ENCODE data around the gene SUCLG2.

SUCLG2 gene

GRCh38 chr3:67335813-67336212 lies 318.6 kb downstream of the SUCLG2 start (continued):
- TF ChIP-seq, protein P1, sequence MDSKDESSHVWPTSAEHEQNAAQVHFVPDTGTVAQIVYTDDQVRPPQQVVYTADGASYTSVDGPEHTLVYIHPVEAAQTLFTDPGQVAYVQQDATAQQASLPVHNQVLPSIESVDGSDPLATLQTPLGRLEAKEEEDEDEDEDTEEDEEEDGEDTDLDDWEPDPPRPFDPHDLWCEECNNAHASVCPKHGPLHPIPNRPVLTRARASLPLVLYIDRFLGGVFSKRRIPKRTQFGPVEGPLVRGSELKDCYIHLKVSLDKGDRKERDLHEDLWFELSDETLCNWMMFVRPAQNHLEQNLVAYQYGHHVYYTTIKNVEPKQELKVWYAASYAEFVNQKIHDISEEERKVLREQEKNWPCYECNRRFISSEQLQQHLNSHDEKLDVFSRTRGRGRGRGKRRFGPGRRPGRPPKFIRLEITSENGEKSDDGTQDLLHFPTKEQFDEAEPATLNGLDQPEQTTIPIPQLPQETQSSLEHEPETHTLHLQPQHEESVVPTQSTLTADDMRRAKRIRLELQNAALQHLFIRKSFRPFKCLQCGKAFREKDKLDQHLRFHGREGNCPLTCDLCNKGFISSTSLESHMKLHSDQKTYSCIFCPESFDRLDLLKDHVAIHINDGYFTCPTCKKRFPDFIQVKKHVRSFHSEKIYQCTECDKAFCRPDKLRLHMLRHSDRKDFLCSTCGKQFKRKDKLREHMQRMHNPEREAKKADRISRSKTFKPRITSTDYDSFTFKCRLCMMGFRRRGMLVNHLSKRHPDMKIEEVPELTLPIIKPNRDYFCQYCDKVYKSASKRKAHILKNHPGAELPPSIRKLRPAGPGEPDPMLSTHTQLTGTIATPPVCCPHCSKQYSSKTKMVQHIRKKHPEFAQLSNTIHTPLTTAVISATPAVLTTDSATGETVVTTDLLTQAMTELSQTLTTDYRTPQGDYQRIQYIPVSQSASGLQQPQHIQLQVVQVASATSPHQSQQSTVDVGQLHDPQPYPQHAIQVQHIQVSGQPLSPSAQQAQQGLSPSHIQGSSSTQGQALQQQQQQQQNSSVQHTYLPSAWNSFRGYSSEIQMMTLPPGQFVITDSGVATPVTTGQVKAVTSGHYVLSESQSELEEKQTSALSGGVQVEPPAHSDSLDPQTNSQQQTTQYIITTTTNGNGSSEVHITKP (tag by site-specific recombination; IDR thresholded peaks at IDR 0.05), result no peak
- TF ChIP-seq KLF8 (tag by site-specific recombination; IDR thresholded peaks at IDR 0.05) (no peak), ZNF239 (tag by site-specific recombination; IDR thresholded peaks at IDR 0.05) (no peak), ZNF10 (tag by site-specific recombination; IDR thresholded peaks at IDR 0.05) (no peak), ZNF169 (tag by site-specific recombination; IDR thresholded peaks at IDR 0.05) (no peak), GFI1B (tag by site-specific recombination; IDR thresholded peaks at IDR 0.05) (no peak), ZNF670 (tag by site-specific recombination; IDR thresholded peaks at IDR 0.05; ENCODE audit: low read depth) (no peak), KLF10 (tag by site-specific recombination; IDR thresholded peaks at IDR 0.05) (no peak)
- TF ChIP-seq, protein P2, sequence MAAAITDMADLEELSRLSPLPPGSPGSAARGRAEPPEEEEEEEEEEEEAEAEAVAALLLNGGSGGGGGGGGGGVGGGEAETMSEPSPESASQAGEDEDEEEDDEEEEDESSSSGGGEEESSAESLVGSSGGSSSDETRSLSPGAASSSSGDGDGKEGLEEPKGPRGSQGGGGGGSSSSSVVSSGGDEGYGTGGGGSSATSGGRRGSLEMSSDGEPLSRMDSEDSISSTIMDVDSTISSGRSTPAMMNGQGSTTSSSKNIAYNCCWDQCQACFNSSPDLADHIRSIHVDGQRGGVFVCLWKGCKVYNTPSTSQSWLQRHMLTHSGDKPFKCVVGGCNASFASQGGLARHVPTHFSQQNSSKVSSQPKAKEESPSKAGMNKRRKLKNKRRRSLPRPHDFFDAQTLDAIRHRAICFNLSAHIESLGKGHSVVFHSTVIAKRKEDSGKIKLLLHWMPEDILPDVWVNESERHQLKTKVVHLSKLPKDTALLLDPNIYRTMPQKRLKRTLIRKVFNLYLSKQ (tag by site-specific recombination; IDR thresholded peaks at IDR 0.05; ENCODE audit: borderline replicate concordance), result no peak
- TF ChIP-seq, protein P3, sequence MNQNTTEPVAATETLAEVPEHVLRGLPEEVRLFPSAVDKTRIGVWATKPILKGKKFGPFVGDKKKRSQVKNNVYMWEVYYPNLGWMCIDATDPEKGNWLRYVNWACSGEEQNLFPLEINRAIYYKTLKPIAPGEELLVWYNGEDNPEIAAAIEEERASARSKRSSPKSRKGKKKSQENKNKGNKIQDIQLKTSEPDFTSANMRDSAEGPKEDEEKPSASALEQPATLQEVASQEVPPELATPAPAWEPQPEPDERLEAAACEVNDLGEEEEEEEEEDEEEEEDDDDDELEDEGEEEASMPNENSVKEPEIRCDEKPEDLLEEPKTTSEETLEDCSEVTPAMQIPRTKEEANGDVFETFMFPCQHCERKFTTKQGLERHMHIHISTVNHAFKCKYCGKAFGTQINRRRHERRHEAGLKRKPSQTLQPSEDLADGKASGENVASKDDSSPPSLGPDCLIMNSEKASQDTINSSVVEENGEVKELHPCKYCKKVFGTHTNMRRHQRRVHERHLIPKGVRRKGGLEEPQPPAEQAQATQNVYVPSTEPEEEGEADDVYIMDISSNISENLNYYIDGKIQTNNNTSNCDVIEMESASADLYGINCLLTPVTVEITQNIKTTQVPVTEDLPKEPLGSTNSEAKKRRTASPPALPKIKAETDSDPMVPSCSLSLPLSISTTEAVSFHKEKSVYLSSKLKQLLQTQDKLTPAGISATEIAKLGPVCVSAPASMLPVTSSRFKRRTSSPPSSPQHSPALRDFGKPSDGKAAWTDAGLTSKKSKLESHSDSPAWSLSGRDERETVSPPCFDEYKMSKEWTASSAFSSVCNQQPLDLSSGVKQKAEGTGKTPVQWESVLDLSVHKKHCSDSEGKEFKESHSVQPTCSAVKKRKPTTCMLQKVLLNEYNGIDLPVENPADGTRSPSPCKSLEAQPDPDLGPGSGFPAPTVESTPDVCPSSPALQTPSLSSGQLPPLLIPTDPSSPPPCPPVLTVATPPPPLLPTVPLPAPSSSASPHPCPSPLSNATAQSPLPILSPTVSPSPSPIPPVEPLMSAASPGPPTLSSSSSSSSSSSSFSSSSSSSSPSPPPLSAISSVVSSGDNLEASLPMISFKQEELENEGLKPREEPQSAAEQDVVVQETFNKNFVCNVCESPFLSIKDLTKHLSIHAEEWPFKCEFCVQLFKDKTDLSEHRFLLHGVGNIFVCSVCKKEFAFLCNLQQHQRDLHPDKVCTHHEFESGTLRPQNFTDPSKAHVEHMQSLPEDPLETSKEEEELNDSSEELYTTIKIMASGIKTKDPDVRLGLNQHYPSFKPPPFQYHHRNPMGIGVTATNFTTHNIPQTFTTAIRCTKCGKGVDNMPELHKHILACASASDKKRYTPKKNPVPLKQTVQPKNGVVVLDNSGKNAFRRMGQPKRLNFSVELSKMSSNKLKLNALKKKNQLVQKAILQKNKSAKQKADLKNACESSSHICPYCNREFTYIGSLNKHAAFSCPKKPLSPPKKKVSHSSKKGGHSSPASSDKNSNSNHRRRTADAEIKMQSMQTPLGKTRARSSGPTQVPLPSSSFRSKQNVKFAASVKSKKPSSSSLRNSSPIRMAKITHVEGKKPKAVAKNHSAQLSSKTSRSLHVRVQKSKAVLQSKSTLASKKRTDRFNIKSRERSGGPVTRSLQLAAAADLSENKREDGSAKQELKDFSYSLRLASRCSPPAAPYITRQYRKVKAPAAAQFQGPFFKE (tag by site-specific recombination; IDR thresholded peaks at IDR 0.05; ENCODE audit: borderline replicate concordance), result no peak

DNA sequence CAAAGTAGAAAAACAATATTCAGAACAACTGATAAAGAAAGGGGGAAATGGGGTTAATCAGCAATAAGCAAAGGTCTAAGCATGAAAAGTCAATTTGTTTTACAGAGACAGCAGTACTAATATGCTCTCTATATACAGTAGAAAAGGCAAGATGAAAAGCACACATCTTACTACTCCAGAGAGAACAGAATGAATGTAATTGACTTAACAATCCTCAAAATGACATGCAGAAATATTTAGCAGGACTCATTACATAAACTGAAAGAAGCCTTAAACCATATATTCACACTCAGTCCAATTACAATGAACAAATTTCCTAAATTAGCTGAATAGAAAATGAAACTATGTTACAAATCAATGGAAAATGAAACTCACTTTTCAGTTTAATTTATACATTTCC lies 319.8 kb downstream of the SUCLG2 start:
- H3K4me3 ChIP-seq (ENCODE audit: low read depth, low read length), result no peak overlapping the region
- H3K9me3 ChIP-seq (ENCODE audit: control insufficient read depth, insufficient read depth, low read depth, low read length), result no peaks in the 10 kb centered on the region
- H3K36me3 ChIP-seq (ENCODE audit: control insufficient read depth in 2 of 2, insufficient read depth in 1 of 2, low read length in 2 of 2), result no peaks in the 10 kb centered on the region
- POLR2A ChIA-PET, result no interaction called here
- CTCF ChIA-PET, result no interaction called here
- H3K27ac ChIP-seq (ENCODE audit: extremely low read depth, low read depth, low read length), result no peak overlapping the region
- no peaks in the 10 kb centered on the region for H3K4me1 ChIP-seq (ENCODE audit: control insufficient read depth, insufficient read depth, low read length)
- TF ChIP-seq ZNF521 (tag by site-specific recombination; IDR thresholded peaks at IDR 0.05) (no peak), ZNF394 (tag by site-specific recombination; IDR thresholded peaks at IDR 0.05; ENCODE audit: borderline replicate concordance) (no peak), ZNF571 (tag by site-specific recombination; IDR thresholded peaks at IDR 0.05) (no peak), ZNF560 (tag by site-specific recombination; IDR thresholded peaks at IDR 0.05; ENCODE audit: borderline replicate concordance) (no peak), MEIS1 (CRISPR knock-in tag; IDR thresholded peaks at IDR 0.05; ENCODE audit: borderline replicate concordance) (no peak), ZNF324 (tag by site-specific recombination; IDR thresholded peaks at IDR 0.05) (no peak), ZIC2 (tag by site-specific recombination; IDR thresholded peaks at IDR 0.05) (no peak), ZNF221 (tag by site-specific recombination; IDR thresholded peaks at IDR 0.05; ENCODE audit: borderline replicate concordance) (no peak), ZFP41 (tag by site-specific recombination; IDR thresholded peaks at IDR 0.05; ENCODE audit: borderline replicate concordance) (no peak), ZNF157 (tag by site-specific recombination; IDR thresholded peaks at IDR 0.05) (no peak)
- TF ChIP-seq, protein P4, sequence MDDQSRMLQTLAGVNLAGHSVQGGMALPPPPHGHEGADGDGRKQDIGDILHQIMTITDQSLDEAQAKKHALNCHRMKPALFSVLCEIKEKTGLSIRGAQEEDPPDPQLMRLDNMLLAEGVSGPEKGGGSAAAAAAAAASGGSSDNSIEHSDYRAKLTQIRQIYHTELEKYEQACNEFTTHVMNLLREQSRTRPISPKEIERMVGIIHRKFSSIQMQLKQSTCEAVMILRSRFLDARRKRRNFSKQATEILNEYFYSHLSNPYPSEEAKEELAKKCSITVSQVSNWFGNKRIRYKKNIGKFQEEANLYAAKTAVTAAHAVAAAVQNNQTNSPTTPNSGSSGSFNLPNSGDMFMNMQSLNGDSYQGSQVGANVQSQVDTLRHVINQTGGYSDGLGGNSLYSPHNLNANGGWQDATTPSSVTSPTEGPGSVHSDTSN (CRISPR knock-in tag; IDR thresholded peaks at IDR 0.05), result no peak
- TF ChIP-seq, protein P5, sequence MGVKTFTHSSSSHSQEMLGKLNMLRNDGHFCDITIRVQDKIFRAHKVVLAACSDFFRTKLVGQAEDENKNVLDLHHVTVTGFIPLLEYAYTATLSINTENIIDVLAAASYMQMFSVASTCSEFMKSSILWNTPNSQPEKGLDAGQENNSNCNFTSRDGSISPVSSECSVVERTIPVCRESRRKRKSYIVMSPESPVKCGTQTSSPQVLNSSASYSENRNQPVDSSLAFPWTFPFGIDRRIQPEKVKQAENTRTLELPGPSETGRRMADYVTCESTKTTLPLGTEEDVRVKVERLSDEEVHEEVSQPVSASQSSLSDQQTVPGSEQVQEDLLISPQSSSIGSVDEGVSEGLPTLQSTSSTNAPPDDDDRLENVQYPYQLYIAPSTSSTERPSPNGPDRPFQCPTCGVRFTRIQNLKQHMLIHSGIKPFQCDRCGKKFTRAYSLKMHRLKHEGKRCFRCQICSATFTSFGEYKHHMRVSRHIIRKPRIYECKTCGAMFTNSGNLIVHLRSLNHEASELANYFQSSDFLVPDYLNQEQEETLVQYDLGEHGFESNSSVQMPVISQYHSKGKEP (tag by site-specific recombination; IDR thresholded peaks at IDR 0.05), result no peak
